GM12891 (cell line): ENCODE data around the gene ATG4B.

ENCODE experiments used
- POLR2A ChIP-seq: IDR thresholded peaks from 2 replicates; pipeline ENCODE4 v1.6.1; 2011; ENCODE audit warnings: low read depth, low read length, control low read depth
- POLR2AphosphoS5 ChIP-seq: IDR thresholded peaks from 2 replicates; pipeline ENCODE4 v1.6.1; 2011; ENCODE audit warnings: low read depth, low read length, control low read depth
- POU2F2 ChIP-seq: IDR thresholded peaks from 2 replicates; pipeline ENCODE4 v1.6.1; 2011; ENCODE audit warnings: low read depth, mild to moderate bottlenecking, control low read depth, low read length, moderate library complexity
- SPI1 ChIP-seq: IDR thresholded peaks from 2 replicates; pipeline ENCODE4 v1.6.1; 2011; ENCODE audit warnings: low read depth, low read length, control low read depth
- TAF1 ChIP-seq: IDR thresholded peaks from 2 replicates; pipeline ENCODE4 v1.6.1; 2011; ENCODE audit warnings: low read depth, low read length, control low read depth

DNA sequence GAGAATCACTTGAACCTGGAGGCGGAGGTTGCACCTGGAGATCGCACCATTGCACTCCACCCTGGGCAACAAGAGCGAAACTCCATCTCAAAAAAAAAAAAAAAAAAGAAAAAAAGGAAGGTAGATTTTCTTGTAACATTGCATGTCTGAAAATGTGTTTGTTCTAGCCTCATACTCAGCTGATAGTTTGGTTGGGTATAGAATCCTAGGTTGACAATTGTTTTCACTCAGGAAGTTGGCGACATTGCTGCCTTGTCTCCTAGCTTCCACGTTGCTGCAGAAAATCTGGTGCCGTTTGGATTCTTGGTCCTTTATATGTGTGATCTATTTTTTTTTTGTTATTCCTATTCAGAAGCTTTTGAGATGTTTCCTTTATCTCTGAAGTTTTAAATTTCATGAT is 69.0 kb downstream of the ATG4B start:
- TF ChIP-seq POLR2A (no peak), POLR2AphosphoS5 (no peak), TAF1 (no peak), SPI1 (no peak), POU2F2 (no peak)
